H9 (cell line): ENCODE results near the gene KIAA1958. TPM values are rescaled to one million over a fixed set of nuclear protein-coding genes. Genes with fewer than 3 reads are reported as not detected.
"Not testable (repeated sequence)": the region's sequence is repeated elsewhere in the genome, so short reads cannot be mapped to it uniquely, and the experiment has no call there.

ENCODE experiments used
- DNase-seq: peaks from one replicate; pipeline ENCODE4 v3.0.0-alpha.2; 2017
- H2AFZ ChIP-seq: one replicate; pipeline ENCODE4 v1.6.1; 2013; ENCODE audit warnings: mild to moderate bottlenecking, low read length, control low read depth, moderate library complexity
- H2AK5ac ChIP-seq: 2 replicates; pipeline ENCODE4 v1.6.1; 2013; ENCODE audit warnings: low read length, control low read depth, mixed read lengths; ENCODE audit not compliant: insufficient read length
- H2BK120ac ChIP-seq: one replicate; pipeline ENCODE4 v1.6.1; 2013; ENCODE audit warnings: low read depth, mild to moderate bottlenecking, low read length, control low read depth, inconsistent platforms; ENCODE audit not compliant: poor library complexity, severe bottlenecking
- H2BK12ac ChIP-seq: 2 replicates; pipeline ENCODE4 v1.6.1; 2013; ENCODE audit warnings: low read length, control low read depth, mixed read lengths, low read depth; ENCODE audit not compliant: insufficient read length
- H2BK15ac ChIP-seq: 2 replicates; pipeline ENCODE4 v1.6.1; 2013; ENCODE audit warnings: low read depth, low read length, control low read depth
- H2BK20ac ChIP-seq: one replicate; pipeline ENCODE4 v1.6.1; 2013; ENCODE audit warnings: low read depth, mild to moderate bottlenecking, low read length, control low read depth, inconsistent platforms; ENCODE audit not compliant: poor library complexity, severe bottlenecking
- H2BK5ac ChIP-seq: 2 replicates; pipeline ENCODE4 v1.6.1; 2013; ENCODE audit warnings: low read length, control low read depth, mixed read lengths; ENCODE audit not compliant: insufficient read length
- H3K14ac ChIP-seq: 2 replicates; pipeline ENCODE4 v1.6.1; 2013; ENCODE audit warnings: low read length, control low read depth; ENCODE audit not compliant: insufficient read depth
- H3K18ac ChIP-seq: 2 replicates; pipeline ENCODE4 v1.6.1; 2013; ENCODE audit warnings: low read depth, mild to moderate bottlenecking, mixed read lengths, low read length, control low read depth; ENCODE audit not compliant: insufficient read length
- H3K23ac ChIP-seq: 2 replicates; pipeline ENCODE4 v1.6.1; 2013; ENCODE audit warnings: low read length, control low read depth, mixed read lengths, low read depth; ENCODE audit not compliant: insufficient read length
- H3K23me2 ChIP-seq: 2 replicates; pipeline ENCODE4 v1.6.1; 2013; ENCODE audit warnings: low read depth, mild to moderate bottlenecking, mixed read lengths, low read length, control low read depth; ENCODE audit not compliant: insufficient read length, poor library complexity, severe bottlenecking
- H3K27ac ChIP-seq: 2 replicates; pipeline ENCODE4 v1.5.1; 2013; ENCODE audit warnings: low read length, control low read depth, mixed read lengths, low read depth; ENCODE audit not compliant: insufficient read length
- H3K27me3 ChIP-seq: 2 replicates; pipeline ENCODE4 v1.6.1; 2013; ENCODE audit warnings: low read length, control low read depth, inconsistent platforms; ENCODE audit not compliant: insufficient read depth
- H3K4ac ChIP-seq: 2 replicates; pipeline ENCODE4 v1.6.1; 2013; ENCODE audit warnings: low read depth, mild to moderate bottlenecking, control low read depth, inconsistent platforms, low read length, moderate library complexity
- H3K4me1 ChIP-seq: 2 replicates; pipeline ENCODE4 v1.6.1; 2013; ENCODE audit warnings: low read length, control low read depth, inconsistent platforms; ENCODE audit not compliant: insufficient read depth
- H3K4me2 ChIP-seq: 2 replicates; pipeline ENCODE4 v1.6.1; 2013; ENCODE audit warnings: low read length, control low read depth, mixed read lengths; ENCODE audit not compliant: insufficient read length, insufficient read depth
- H3K56ac ChIP-seq: 2 replicates; pipeline ENCODE4 v1.6.1; 2013; ENCODE audit warnings: low read depth, mild to moderate bottlenecking, mixed read lengths, low read length, control low read depth; ENCODE audit not compliant: insufficient read length
- H3K79me1 ChIP-seq: 2 replicates; pipeline ENCODE4 v1.6.1; 2013; ENCODE audit warnings: low read depth, mild to moderate bottlenecking, moderate library complexity, low read length, control low read depth, inconsistent platforms; ENCODE audit not compliant: insufficient read depth, poor library complexity, severe bottlenecking
- H3K79me2 ChIP-seq: 2 replicates; pipeline ENCODE4 v1.6.1; 2013; ENCODE audit warnings: low read length, control low read depth, inconsistent platforms; ENCODE audit not compliant: insufficient read depth
- H3K9ac ChIP-seq: 2 replicates; pipeline ENCODE4 v1.6.1; 2013; ENCODE audit warnings: low read length, control low read depth, mixed read lengths; ENCODE audit not compliant: insufficient read length; ENCODE audit errors: extremely low read depth
- H3K9me3 ChIP-seq: one replicate; pipeline ENCODE4 v1.6.1; 2013; ENCODE audit warnings: low read depth, low read length, inconsistent platforms; ENCODE audit not compliant: control insufficient read depth
- H3T11ph ChIP-seq: one replicate; pipeline ENCODE4 v1.6.1; 2013; ENCODE audit warnings: mild to moderate bottlenecking, low read length, control low read depth, inconsistent platforms
- H4K20me1 ChIP-seq: one replicate; pipeline ENCODE4 v1.6.1; 2013; ENCODE audit not compliant: control insufficient read depth, insufficient read length, insufficient read depth
- H4K5ac ChIP-seq: 2 replicates; pipeline ENCODE4 v1.6.1; 2013; ENCODE audit warnings: low read depth, mild to moderate bottlenecking, mixed read lengths, low read length, control low read depth; ENCODE audit not compliant: insufficient read length
- H4K8ac ChIP-seq: replicated peaks from 2 replicates; pipeline ENCODE4 v1.6.1; 2013; ENCODE audit warnings: low read length, control low read depth, mixed read lengths, low read depth; ENCODE audit not compliant: insufficient read length
- H4K91ac ChIP-seq: 2 replicates; pipeline ENCODE4 v1.6.1; 2013; ENCODE audit warnings: low read depth, mild to moderate bottlenecking, moderate library complexity, mixed read lengths, low read length, control low read depth; ENCODE audit not compliant: insufficient read length
- H3K27ac Mint-ChIP-seq, 3 experiments: 2 replicates in 2 of 3; 3 replicates in 1 of 3; pipeline ENCODE4 v1.8.0; 2020 to 2021; ENCODE audit warnings: mixed read lengths in 3 of 3, mild to moderate bottlenecking in 1 of 3, moderate library complexity in 1 of 3
- H3K27me3 Mint-ChIP-seq: 2 replicates; pipeline ENCODE4 v1.8.0; 2021; ENCODE audit warnings: low read depth, mild to moderate bottlenecking, moderate library complexity, mixed read lengths
- H3K36me3 Mint-ChIP-seq, 3 experiments: 2 replicates in 2 of 3; 3 replicates in 1 of 3; pipeline ENCODE4 v1.8.0; 2020 to 2021; ENCODE audit warnings: low read depth in 3 of 3, mixed read lengths in 3 of 3; ENCODE audit not compliant: insufficient read depth in 1 of 3
- H3K4me1 Mint-ChIP-seq, 2 experiments: 2 replicates each; pipeline ENCODE4 v1.8.0; 2020; ENCODE audit warnings: mixed read lengths in 2 of 2
- H3K4me3 Mint-ChIP-seq, 2 experiments: 2 replicates in 1 of 2; 3 replicates in 1 of 2; pipeline ENCODE4 v1.8.0; 2020 to 2021; ENCODE audit warnings: mild to moderate bottlenecking in 2 of 2, mixed read lengths in 2 of 2, moderate library complexity in 1 of 2
- H3K9me3 Mint-ChIP-seq, 2 experiments: 2 replicates in 1 of 2; 3 replicates in 1 of 2; pipeline ENCODE4 v1.8.0; 2020; ENCODE audit warnings: mild to moderate bottlenecking in 2 of 2, mixed read lengths in 2 of 2, moderate library complexity in 1 of 2
- CTCF ChIP-seq: fragments of 200-600 bp; sonication (generic); conservative IDR thresholded peaks from 3 replicates; pipeline ENCODE4 v1.8.0; 2021; ENCODE audit warnings: antibody characterized with exemption, mild to moderate bottlenecking
- WGBS: extraction: QIAGEN DNeasy Blood & Tissue Kit; methylation state at CpG from one replicate; pipeline ENCODE4 v1.1.7; 2013; ENCODE audit warnings: missing lambda C conversion rate, low lambda C conversion rate, mixed read lengths; ENCODE audit not compliant: insufficient read length; ENCODE audit errors: extremely low coverage; 5-methylcytosine and 5-hydroxymethylcytosine counted together
- total RNA-seq: library from RNA; stranded (reverse); gene quantifications from 2 replicates; pipeline ENCODE4 v1.2.1, GENCODE V29; 2021

KIAA1958 gene
- total RNA-seq, 1 experiment from 2014 or later: 34.0 TPM

GRCh38 chr9:112586599-112587155 lies 100.0 kb downstream of the KIAA1958 start:
- H3K27me3 ChIP-seq: no peaks in the 10 kb centered on the region
- no peak overlapping the region for H3K23ac ChIP-seq
- no peak for TF ChIP-seq CTCF
- H3K14ac ChIP-seq: no peak overlapping the region
- no peak overlapping the region for H2BK12ac ChIP-seq
- H3K79me1 ChIP-seq: no peaks in the 10 kb centered on the region
- H4K91ac ChIP-seq: no peak overlapping the region
- H3K9ac ChIP-seq: no peak overlapping the region
- Mint-ChIP-seq H3K4me3 (no peak overlapping the region), H3K27me3 (no peaks in the 10 kb centered on the region), H3K27ac (no peak overlapping the region), H3K4me1 (peaks cover 71 to 73% of the 10 kb centered on the region in 2 experiments), H3K9me3 (no peaks in the 10 kb centered on the region), H3K36me3 (no peaks in the 10 kb centered on the region; a peak in 1 of 7 replicates)
- H2BK20ac ChIP-seq: no peak overlapping the region
- no peaks in the 10 kb centered on the region for H3K23me2 ChIP-seq
- no CpG with 5 or more reads among the region's 4 CpGs for WGBS
- H2BK120ac ChIP-seq: no peak overlapping the region
- H2BK15ac ChIP-seq: no peak overlapping the region
- no peak overlapping the region for H4K5ac ChIP-seq
- H3K79me2 ChIP-seq: peaks cover 2% of the 10 kb centered on the region; the same call in 1 of the 2 replicates
- no peak overlapping the region for H3K27ac ChIP-seq
- H3K18ac ChIP-seq: no peak overlapping the region
- no peak overlapping the region for H3K4me2 ChIP-seq
- H3K4me1 ChIP-seq: peaks cover 12% of the 10 kb centered on the region
- H2AFZ ChIP-seq: no peak overlapping the region
- H3K4ac ChIP-seq: no peak overlapping the region
- H2BK5ac ChIP-seq: no peak overlapping the region
- no peak overlapping the region for H3K56ac ChIP-seq
- no peak for DNase-seq
- H3T11ph ChIP-seq: no peak overlapping the region
- no peaks in the 10 kb centered on the region for H3K9me3 ChIP-seq
- H4K8ac ChIP-seq: no peak overlapping the region
- no peak overlapping the region for H2AK5ac ChIP-seq
- H4K20me1 ChIP-seq: no peaks in the 10 kb centered on the region

- WGBS: no CpG with 5 or more reads among the region's 8 CpGs
- not testable (repeated sequence) for H3K9me3 Mint-ChIP-seq, H3K14ac ChIP-seq, H2BK120ac ChIP-seq, H3K56ac ChIP-seq, H3K27me3 Mint-ChIP-seq, H3K4me3 Mint-ChIP-seq, H2BK5ac ChIP-seq, H3K79me2 ChIP-seq, H2BK20ac ChIP-seq, H3K9me3 ChIP-seq, H3K27ac ChIP-seq, H2AFZ ChIP-seq, H3K79me1 ChIP-seq, H3K4me2 ChIP-seq, H3K23ac ChIP-seq, H3K9ac ChIP-seq, H3K23me2 ChIP-seq, H3K4me1 ChIP-seq, H2AK5ac ChIP-seq, H3K27me3 ChIP-seq, H2BK15ac ChIP-seq, H3K4ac ChIP-seq, H3K18ac ChIP-seq, H4K8ac ChIP-seq, H4K91ac ChIP-seq, H3K36me3 Mint-ChIP-seq, H3T11ph ChIP-seq, H4K5ac ChIP-seq, H4K20me1 ChIP-seq, DNase-seq, H2BK12ac ChIP-seq
- Mint-ChIP-seq H3K27ac (peak overlapping the region in 2 of 3 experiments; percentile 0 to 37; a peak in 4 of 7 replicates), H3K4me1 (peaks cover 33 to 35% of the 10 kb centered on the region in 2 experiments)
Observed at GRCh38 chr9:112591875-112592274, 105.2 kb downstream of the KIAA1958 start.
